KG1 (cell line): ENCODE results near the gene MRPL20.
"Not testable (repeated sequence)": the region's sequence is repeated elsewhere in the genome, so short reads cannot be mapped to it uniquely, and the experiment has no call there.

Source experiments
- DNase-seq: peaks from one replicate; lab custom pipeline; 2025; lab: John Stamatoyannopoulos, UW

MRPL20 gene

DNA sequence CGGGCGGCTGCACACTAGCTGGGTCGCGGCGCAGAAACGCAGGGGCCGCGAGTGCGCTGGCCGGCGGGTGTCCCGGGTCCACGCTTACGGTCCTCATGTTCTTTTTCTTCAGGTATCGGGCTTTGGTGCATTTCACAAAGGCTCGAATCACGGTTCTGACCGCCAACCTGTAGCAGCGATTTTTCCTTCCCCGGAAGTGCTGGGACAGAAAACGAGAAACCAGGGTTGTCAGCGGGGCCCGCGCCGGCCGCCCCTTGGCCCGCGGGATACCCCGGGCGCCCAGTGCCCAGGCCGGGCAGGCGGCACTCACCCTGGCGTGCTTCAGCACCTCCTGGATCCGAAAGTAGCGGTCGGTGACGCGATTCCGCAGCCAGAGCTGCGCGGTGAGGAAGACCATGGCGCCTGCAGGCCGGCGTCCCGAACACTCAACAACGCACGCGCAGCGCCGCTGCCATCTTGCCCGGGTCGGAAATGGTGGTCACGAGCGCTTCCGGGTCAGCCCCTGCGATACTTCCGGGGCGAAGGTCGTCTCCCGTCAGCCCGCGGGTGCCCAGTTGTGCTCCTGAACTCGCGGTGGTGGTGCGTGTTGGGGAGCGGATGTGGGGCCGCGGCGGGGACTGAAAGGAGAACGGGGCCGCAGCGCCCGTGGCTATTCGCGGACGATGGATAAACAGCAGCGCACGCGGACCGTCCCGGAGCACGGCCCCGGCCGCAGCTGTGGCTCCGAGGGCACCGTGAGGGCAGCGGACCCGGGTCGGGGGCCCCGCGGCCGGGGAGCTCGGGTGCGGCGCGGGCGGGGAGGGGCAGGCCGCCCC is at the start of gene MRPL20:
Gene MRPL20 (minus strand): TSS at position 473 of the 815 bp plus-strand sequence. CDS start 76 bp downstream, at position 397.
- peak; percentile 88 for DNase-seq

GRCh38 chr1:1456683-1457255 is 49.7 kb upstream of the MRPL20 start:
- not testable (repeated sequence) for DNase-seq

DNA sequence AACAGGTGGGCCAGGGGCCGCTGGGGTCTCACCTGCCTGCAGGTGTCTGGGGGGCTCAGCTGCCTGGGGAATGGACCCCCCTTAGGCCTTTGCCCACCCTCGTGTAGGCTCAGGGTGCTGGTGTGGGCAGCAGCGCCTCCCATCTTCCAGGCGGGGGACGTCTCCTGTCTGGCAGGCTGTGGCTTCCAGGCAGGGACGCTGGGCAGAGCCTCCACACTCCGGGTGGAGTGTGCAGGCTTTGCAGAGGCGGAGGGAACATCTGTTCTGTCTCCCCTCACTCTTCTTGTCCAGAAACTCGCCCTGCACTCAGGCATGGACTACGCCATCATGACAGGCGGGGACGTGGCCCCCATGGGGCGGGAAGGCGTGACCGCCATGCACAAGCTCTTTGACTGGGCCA is 48.8 kb upstream of the MRPL20 start:
- not testable (repeated sequence) for DNase-seq

GRCh38 chr1:1455366-1455884 is 48.3 kb upstream of the MRPL20 start:
- no peak for DNase-seq

- DNase-seq: not testable (repeated sequence)
These were observed 47.4 kb upstream of the MRPL20 start for GRCh38 chr1:1454286-1455056.

DNA sequence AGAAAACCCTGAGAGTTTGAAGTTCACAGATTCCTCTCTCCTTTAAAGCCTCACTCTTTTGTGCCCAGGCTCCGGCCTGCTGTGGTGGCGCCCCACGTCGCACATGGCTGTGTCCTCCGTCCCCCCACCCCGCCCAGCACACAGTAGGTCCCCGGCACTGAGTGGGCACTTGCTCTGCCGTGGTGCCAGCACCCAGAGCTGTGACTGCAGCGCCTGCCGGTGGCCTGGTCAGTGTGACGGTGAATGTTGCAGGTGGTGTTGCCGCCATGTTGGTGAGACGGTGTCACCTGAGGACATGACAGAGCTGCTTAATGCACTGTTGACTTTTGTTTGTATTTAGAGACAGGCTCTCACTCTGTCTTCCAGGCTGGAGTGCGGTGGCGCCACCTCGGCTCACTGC is 45.8 kb upstream of the MRPL20 start:
- DNase-seq: no peak

- DNase-seq: not testable (repeated sequence)
These were observed 45.3 kb upstream of the MRPL20 start for GRCh38 chr1:1452365-1452739.

DNA sequence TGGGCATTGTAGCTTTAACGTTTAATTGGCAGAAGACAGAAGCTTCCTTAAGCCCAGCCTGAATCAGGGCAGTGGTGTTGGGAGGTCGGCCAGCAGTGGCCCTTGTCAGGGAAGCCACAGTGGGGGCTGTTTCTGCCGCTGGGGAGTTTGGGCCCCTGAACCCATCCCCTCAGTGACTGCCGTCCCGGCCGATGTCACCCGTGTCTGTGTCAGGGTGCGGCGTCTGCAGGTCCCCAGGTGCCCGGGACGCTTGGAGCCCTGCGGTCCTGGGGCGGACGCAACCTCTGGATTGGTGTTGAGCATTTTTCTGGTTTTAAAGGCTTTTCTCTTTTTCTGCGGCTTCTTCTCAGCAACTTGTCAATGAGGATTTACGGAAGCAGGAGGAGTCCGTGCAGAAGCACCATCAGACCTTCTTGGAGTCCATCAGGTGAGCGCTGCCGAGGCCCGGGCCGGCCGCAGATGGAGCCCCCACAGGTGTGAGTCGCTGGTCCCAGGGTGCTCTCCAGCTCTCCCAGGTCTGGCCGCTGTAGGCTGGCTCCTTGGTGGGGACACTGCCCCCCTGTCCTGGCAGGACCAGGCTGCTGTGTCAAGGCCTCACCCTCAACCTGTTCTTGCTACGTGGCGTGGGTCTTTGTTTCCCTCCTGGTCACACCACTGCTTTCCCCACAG is 44.7 kb upstream of the MRPL20 start:
- DNase-seq: no peak

DNA sequence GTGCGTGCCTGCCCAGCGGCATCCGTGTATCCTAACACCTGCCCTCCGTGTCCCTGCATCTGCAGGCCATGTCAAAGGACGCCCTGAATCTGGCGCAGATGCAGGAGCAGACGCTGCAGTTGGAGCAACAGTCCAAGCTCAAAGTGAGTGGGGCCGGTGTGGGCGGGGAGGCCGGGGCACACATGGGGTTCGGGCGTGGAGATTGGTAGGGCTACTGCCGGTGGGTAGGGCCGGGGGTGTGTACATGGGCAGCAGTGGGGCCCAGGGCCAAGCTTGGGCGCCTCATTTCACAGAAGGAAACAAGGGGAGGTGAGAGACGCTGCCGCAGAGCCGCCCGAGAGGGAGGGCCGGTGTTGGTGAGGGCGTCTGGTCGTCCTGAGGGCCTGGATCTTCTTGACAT is 43.5 kb upstream of the MRPL20 start:
- not testable (repeated sequence) for DNase-seq

DNA sequence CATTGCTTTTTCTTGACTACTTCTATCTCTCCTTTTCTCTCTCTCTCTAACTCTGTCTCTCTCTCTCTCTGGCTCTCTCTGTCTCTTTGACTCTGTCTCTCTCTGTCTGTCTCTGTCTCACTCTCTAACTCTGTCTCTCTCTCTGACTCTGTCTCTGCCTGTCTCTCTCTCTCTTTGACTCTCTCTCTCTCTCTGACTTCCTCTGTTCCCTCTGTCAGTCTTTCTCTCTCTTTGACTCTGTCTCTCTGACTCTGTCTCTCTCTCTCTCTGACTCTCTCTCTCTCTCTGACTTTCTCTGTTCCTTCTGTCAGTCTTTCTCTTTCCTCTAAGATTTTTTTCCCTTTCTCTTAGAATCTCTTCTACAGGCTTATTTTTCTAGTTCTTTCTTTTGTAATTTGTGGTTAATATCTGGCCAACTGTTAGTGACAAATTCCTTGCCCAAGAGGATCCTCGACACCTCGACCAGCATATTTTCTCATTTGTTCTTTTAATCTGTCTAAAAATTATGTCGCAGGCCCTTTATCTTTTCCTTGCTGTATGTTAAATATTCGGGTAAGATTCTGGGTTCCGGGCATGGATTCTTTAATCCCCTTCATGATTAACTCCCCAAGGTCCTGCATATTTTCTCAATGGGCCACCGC is 42.1 kb upstream of the MRPL20 start, which contains the start of gene ATAD3C:
Gene ATAD3C (plus strand): TSS at position 591 of the 641 bp plus-strand sequence. CDS start 995 bp downstream, outside the sequence.
- no peak for DNase-seq

- DNase-seq: not testable (repeated sequence)
These were observed 39.5 kb upstream of the MRPL20 start for GRCh38 chr1:1446631-1447030.

DNA sequence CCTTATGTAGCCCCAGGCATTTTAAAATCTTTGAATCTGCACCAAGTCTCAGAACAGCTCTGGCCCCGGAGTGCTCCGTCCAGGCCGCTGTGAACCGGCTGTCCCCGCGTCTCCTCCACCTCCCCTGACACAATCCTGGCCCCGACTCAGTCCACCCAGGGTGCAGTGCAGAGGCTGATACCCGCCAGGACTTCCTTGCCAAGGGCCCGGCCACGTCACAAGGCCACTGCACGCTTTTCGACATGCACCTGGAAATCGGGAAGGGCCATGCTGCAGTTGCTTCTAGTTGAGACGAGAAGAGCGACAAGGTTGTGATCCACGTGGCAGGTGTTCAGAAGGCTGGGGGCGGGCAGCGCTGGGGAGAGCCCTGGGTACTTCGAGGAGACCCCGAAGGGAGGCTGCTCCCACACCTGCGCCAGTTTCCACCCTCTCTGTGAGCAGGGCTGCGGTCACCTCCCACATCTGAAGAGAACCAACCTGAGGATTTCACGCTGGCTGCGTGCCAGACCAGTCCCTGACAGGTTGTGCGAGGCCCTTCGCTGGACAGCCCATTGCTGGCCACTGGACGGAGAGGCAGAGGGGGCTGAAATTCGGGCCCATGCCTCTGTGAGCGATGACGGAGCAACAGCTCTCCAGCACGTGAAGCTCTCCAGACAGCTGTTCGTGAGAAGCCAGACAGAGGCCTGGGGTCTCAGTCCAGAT is 35.1 kb upstream of the MRPL20 start:
- DNase-seq: no peak

DNA sequence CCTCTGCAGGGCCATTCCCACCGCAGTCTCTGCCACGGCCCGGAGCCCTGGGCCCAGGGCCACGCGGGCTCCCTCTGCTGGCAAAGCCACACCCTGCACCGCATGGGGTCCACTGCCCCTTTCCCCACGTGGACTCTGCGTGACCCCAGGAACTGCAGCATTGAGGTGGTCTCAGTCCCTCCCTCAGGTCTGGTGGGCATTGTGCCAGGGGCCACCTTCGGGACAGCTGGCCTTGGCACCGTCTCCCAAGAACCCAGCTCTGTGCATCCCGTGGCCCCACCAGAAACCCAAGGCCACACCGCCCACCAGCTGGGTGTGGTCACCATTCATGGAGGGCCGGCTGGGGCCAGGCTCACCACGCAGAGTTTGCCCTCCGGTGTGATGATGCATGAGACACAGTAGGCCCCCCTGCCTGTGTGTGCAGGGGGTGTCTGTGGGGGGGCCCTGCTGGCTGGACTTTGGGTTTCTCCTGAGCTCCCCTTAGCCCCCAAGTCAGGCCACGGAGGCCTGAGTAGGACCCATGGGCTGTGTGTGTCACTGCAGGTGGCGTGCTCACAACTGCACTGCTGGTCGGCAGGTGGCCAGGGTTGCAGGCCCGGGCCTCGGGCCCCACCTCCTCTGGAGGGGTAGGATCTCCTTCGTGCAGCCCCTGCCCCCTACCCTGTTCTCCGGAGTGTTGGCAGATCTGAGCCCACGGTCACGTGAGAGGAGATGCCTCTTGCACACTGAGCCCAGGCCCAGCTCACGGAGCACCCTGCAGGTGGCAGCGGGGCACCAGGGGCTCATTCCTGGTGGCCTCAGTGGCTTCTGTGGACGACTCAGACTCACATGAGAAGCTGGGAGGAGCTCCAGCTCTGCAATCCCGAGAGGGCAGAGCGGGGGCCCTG is 34.2 kb upstream of the MRPL20 start:
- DNase-seq: peak; percentile 16

DNA sequence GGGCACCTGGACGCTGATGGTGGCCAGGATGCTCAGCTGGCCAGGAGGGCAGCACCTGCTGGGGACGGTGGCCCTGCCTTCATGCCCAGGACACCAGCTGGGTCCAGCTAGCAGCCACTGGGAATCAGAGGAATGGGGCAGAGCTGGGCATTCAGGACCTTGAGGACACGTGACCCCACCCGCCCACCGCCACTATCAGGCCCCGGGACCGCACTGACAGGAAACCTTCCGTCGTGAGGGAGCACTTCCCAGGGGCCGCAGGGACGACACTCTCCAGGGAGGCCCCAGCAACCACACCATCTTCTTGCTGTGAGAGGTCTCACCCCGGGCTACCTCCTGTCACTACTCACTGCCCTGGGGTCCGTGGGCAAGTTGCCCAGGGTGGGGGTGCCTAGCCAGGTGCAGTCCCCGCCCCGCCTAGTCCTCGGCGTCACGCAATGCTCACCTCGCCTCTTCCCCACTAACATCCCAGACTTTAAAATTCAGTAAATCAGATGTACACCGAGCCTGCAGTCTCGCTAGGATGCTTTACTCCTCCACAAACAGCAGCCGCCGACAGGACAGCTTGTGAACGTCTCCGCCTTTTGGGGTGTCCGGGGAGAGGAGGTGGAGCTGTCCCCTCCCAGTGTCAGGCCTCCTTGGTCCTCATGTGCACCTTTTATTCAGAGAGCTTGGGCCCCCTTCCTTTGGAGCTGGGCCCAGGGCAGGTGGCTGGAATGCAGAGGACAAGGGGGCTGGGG is 33.3 kb upstream of the MRPL20 start:
- DNase-seq: no peak

DNA sequence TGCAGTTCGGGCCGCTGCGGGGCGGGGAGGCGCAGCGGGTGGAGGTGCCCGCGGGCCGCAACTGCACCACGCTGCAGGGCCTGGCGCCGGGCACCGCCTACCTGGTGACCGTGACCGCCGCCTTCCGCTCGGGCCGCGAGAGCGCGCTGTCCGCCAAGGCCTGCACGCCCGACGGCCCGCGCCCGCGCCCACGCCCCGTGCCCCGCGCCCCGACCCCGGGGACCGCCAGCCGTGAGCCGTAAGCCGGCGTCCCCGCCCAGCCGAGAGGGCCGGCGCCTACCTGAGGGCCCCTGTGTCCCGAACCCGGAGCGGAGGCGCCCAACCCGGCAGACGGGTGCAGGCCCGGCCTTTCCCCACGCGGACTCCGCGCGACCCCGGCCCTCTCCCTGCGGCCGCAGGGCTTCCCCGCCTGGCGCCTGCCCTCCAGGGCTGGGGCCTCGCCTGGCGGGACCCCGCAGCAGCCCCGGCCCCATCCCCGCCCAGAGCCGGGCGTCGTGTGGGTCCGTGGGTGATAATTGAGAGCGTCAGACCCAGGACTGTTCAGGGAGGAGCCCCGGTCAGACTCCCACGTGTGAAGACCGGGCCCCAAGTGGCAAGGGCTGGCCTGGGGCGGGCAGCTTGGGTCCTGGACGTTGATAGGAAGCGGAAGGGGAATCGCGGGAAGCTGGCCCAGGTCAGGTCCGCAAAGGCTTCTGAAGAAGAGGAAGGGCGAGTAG is 32.6 kb upstream of the MRPL20 start:
- no peak for DNase-seq

DNA sequence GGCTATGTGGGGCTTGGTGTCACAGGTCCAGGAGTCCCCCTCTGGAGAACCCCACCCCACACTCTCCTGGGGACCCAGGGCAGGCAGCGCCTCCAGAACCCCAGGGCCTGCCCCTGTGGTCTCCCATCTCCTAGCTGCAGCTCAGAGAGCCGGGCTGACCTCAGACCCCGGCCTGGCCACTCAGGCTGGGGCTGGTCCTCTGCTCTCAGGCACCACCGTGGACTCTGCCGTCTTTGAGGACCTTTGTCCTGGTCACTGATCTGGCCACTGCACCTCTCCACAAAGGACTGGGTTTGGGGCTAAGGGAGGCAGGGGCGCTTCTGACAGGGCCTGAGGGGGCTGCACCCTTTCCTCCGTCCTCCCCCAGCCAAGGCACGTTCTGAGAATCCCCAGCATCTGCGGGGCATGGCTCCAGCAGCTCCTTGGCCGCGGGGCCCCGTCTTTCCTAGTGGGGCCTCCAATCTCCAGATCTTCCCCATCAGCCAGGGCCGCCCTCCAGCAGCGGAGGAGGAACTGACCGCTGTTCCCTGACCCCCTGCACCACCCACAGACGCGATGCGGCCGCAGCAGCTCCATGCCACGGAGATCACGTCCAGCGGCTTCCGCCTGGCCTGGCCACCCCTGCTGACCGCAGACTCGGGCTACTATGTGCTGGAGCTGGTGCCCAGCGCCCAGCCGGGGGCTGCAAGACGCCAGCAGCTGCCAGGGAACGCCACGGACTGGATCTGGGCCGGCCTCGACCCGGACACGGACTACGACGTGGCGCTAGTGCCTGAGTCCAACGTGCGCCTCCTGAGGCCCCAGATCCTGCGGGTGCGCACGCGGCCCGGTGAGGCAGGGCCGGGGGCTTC is 31.7 kb upstream of the MRPL20 start:
- DNase-seq: no peak

GRCh38 chr1:1437904-1438376 is 30.8 kb upstream of the MRPL20 start:
- DNase-seq: no peak
